Neuronal stem cell (in vitro differentiated cells): ENCODE data around the gene VOPP1.

ENCODE experiments used
- DNase-seq: peaks from one replicate; pipeline ENCODE4 v3.0.0-alpha.2; 2013; ENCODE audit warnings: low spot score
- H2AFZ ChIP-seq: one replicate; pipeline ENCODE4 v1.6.1; 2013; ENCODE audit warnings: mild to moderate bottlenecking, low read length, inconsistent platforms
- H2AK5ac ChIP-seq: 2 replicates; pipeline ENCODE4 v1.6.1; 2013; ENCODE audit warnings: low read depth, mild to moderate bottlenecking, inconsistent platforms, low read length, moderate library complexity, mixed read lengths
- H2BK120ac ChIP-seq: 2 replicates; pipeline ENCODE4 v1.6.1; 2013; ENCODE audit warnings: low read depth, mild to moderate bottlenecking, inconsistent platforms, low read length, moderate library complexity, mixed read lengths
- H2BK12ac ChIP-seq: one replicate; pipeline ENCODE4 v1.6.1; 2013; ENCODE audit warnings: low read length, inconsistent platforms
- H2BK15ac ChIP-seq: 2 replicates; pipeline ENCODE4 v1.6.1; 2013; ENCODE audit warnings: mild to moderate bottlenecking, low read length, inconsistent platforms, mixed read lengths
- H2BK5ac ChIP-seq: one replicate; pipeline ENCODE4 v1.6.1; 2013; ENCODE audit warnings: inconsistent platforms, mild to moderate bottlenecking, low read length, moderate library complexity
- H3K14ac ChIP-seq: one replicate; pipeline ENCODE4 v1.6.1; 2013; ENCODE audit warnings: low read length, inconsistent platforms
- H3K18ac ChIP-seq: 2 replicates; pipeline ENCODE4 v1.6.1; 2013; ENCODE audit warnings: low read length, inconsistent platforms
- H3K23ac ChIP-seq: 2 replicates; pipeline ENCODE4 v1.6.1; 2013; ENCODE audit warnings: low read depth, mild to moderate bottlenecking, mixed read lengths, low read length, inconsistent platforms; ENCODE audit not compliant: poor library complexity
- H3K27ac ChIP-seq: replicated peaks from 3 replicates; pipeline ENCODE4 v1.5.1; 2013; ENCODE audit warnings: low read length, inconsistent platforms
- H3K27me3 ChIP-seq, 3 experiments: 2 replicates each; pipeline ENCODE4 v1.6.1; 2013; ENCODE audit warnings: low read length in 3 of 3, mild to moderate bottlenecking in 2 of 3, inconsistent platforms in 1 of 3, low read depth in 1 of 3, mixed read lengths in 1 of 3, moderate library complexity in 1 of 3; ENCODE audit not compliant: control insufficient read depth in 3 of 3, insufficient read depth in 3 of 3
- H3K36me3 ChIP-seq, 2 donors: replicated peaks in 1 of 2; 2 replicates each; pipeline ENCODE4 v1.6.1; 2013; ENCODE audit warnings: low read length in 2 of 2; ENCODE audit not compliant: control insufficient read depth in 2 of 2, insufficient read depth in 2 of 2
- H3K4ac ChIP-seq: 2 replicates; pipeline ENCODE4 v1.6.1; 2013; ENCODE audit warnings: inconsistent platforms, mild to moderate bottlenecking, low read length, moderate library complexity
- H3K4me1 ChIP-seq, 2 donors: 1 replicate in 1 of 2; 2 replicates in 1 of 2; pipeline ENCODE4 v1.6.1; 2013; ENCODE audit warnings: low read length in 2 of 2, low read depth in 1 of 2; ENCODE audit not compliant: control insufficient read depth in 2 of 2, insufficient read depth in 1 of 2
- H3K4me2 ChIP-seq: one replicate; pipeline ENCODE4 v1.6.1; 2013; ENCODE audit warnings: mild to moderate bottlenecking, low read length, inconsistent platforms; ENCODE audit not compliant: insufficient read depth, poor library complexity, severe bottlenecking
- H3K4me3 ChIP-seq, 2 donors: 2 replicates each; pipeline ENCODE4 v1.5.1; 2013; ENCODE audit warnings: low read length in 2 of 2, mild to moderate bottlenecking in 2 of 2, inconsistent platforms in 1 of 2, moderate library complexity in 1 of 2
- H3K79me1 ChIP-seq: one replicate; pipeline ENCODE4 v1.6.1; 2013; ENCODE audit warnings: low read depth, mild to moderate bottlenecking, inconsistent platforms, low read length, moderate library complexity
- H3K9ac ChIP-seq: one replicate; pipeline ENCODE4 v1.6.1; 2013; ENCODE audit warnings: mild to moderate bottlenecking, low read depth, low read length, inconsistent platforms; ENCODE audit not compliant: poor library complexity
- H3K9me3 ChIP-seq, 2 donors: replicated peaks in 1 of 2; 2 replicates each; pipeline versions ENCODE3 to v1.6.1; 2013; ENCODE audit warnings: low read length in 2 of 2, mild to moderate bottlenecking in 2 of 2, inconsistent platforms in 1 of 2, low read depth in 1 of 2, mixed read lengths in 1 of 2, moderate library complexity in 1 of 2; ENCODE audit not compliant: control insufficient read depth in 2 of 2, insufficient read depth in 1 of 2
- H4K8ac ChIP-seq: one replicate; pipeline ENCODE4 v1.6.1; 2013; ENCODE audit warnings: low read depth, mild to moderate bottlenecking, inconsistent platforms, low read length, moderate library complexity
- H4K91ac ChIP-seq: one replicate; pipeline ENCODE4 v1.6.1; 2013; ENCODE audit warnings: low read length, low read depth, mild to moderate bottlenecking, inconsistent platforms; ENCODE audit not compliant: poor library complexity
- WGBS, 2 donors: extraction: QIAGEN DNeasy Blood & Tissue Kit; methylation state at CpG; one replicate each; pipeline ENCODE4 v1.1.7; 2013; ENCODE audit warnings: missing lambda C conversion rate in 2 of 2, mixed read lengths in 1 of 2; ENCODE audit not compliant: insufficient read length in 2 of 2, insufficient replicate concordance in 1 of 2; ENCODE audit errors: extremely low coverage in 2 of 2; 5-methylcytosine and 5-hydroxymethylcytosine counted together

The VOPP1 gene

GRCh38 chr7:55555160-55555559, 17.1 kb downstream of the VOPP1 start:
- Histone ChIP-seq H3K36me3 (peaks cover 0 to 20% of the 10 kb centered on the region in 2 donors), H3K14ac (no peak overlapping the region), H3K4me1 (peaks cover 10 to 26% of the 10 kb centered on the region in 2 donors), H4K8ac (no peak overlapping the region), H3K23ac (peak overlapping the region; percentile 44), H2BK12ac (no peak overlapping the region), H2BK5ac (no peak overlapping the region), H2BK15ac (no peak overlapping the region), H2AK5ac (no peak overlapping the region), H3K18ac (no peak overlapping the region), H2BK120ac (no peak overlapping the region), H3K4me2 (no peak overlapping the region), H3K27me3 (no peaks in the 10 kb centered on the region), H3K4ac (no peak overlapping the region), H3K9ac (no peak overlapping the region), H3K9me3 (no peaks in the 10 kb centered on the region), H3K4me3 (no peak overlapping the region), H2AFZ (no peak overlapping the region), H3K27ac (no peak overlapping the region), H4K91ac (no peak overlapping the region), H3K79me1 (peaks cover 2% of the 10 kb centered on the region)
- no peak for DNase-seq
- WGBS, 2 donors, result no CpG with 5 or more reads among the region's 7 CpGs

GRCh38 chr7:55554038-55554437, 18.3 kb downstream of the VOPP1 start:
- Histone ChIP-seq H3K14ac (no peak overlapping the region), H2AFZ (no peak overlapping the region), H3K27ac (no peak overlapping the region), H2BK5ac (no peak overlapping the region), H3K4me1 (peaks cover 10 to 26% of the 10 kb centered on the region in 2 donors), H3K36me3 (peaks cover 0 to 20% of the 10 kb centered on the region in 2 donors), H2BK120ac (no peak overlapping the region), H4K8ac (no peak overlapping the region), H3K27me3 (no peaks in the 10 kb centered on the region), H3K9ac (no peak overlapping the region), H3K79me1 (peaks cover 2% of the 10 kb centered on the region), H2BK15ac (no peak overlapping the region), H3K4me3 (no peak overlapping the region), H3K9me3 (no peaks in the 10 kb centered on the region), H3K4ac (no peak overlapping the region), H2BK12ac (no peak overlapping the region), H3K4me2 (no peak overlapping the region), H4K91ac (no peak overlapping the region), H3K23ac (no peak overlapping the region), H2AK5ac (no peak overlapping the region), H3K18ac (no peak overlapping the region)
- DNase-seq, result no peak
- no CpG with 5 or more reads among the region's 1 CpG for WGBS, 2 donors

GRCh38 chr7:55553024-55553345, 19.3 kb downstream of the VOPP1 start:
- H2BK5ac ChIP-seq, result no peak overlapping the region
- no peak overlapping the region for H3K27ac ChIP-seq
- no peak overlapping the region for H3K9ac ChIP-seq
- no peak overlapping the region for H4K8ac ChIP-seq
- H3K18ac ChIP-seq, result no peak overlapping the region
- H2BK15ac ChIP-seq, result no peak overlapping the region
- peaks cover 2% of the 10 kb centered on the region for H3K79me1 ChIP-seq
- H4K91ac ChIP-seq, result no peak overlapping the region
- no peak overlapping the region for H2BK120ac ChIP-seq
- H3K4me3 ChIP-seq, result no peak overlapping the region
- H3K23ac ChIP-seq, result no peak overlapping the region
- H3K4me1 ChIP-seq, result peaks cover 10 to 25% of the 10 kb centered on the region in 2 donors
- H2BK12ac ChIP-seq, result no peak overlapping the region
- no peak overlapping the region for H3K14ac ChIP-seq
- H2AFZ ChIP-seq, result no peak overlapping the region
- no peak overlapping the region for H3K4ac ChIP-seq
- no peaks in the 10 kb centered on the region for H3K27me3 ChIP-seq
- H2AK5ac ChIP-seq, result no peak overlapping the region
- no peak overlapping the region for H3K4me2 ChIP-seq
- H3K9me3 ChIP-seq, result no peaks in the 10 kb centered on the region
- no peak for DNase-seq
- H3K36me3 ChIP-seq, result peaks cover 0 to 20% of the 10 kb centered on the region in 2 donors

- no peak overlapping the region for H2AK5ac ChIP-seq
- H3K4ac ChIP-seq, result no peak overlapping the region
- no peak overlapping the region for H3K4me2 ChIP-seq
- no peak overlapping the region for H3K18ac ChIP-seq
- no peak overlapping the region for H2BK15ac ChIP-seq
- H3K4me1 ChIP-seq, result peaks cover 8 to 20% of the 10 kb centered on the region in 2 donors
- no peak overlapping the region for H2AFZ ChIP-seq
- H3K27me3 ChIP-seq, result no peaks in the 10 kb centered on the region
- no peaks in the 10 kb centered on the region for H3K9me3 ChIP-seq
- H3K4me3 ChIP-seq, result no peak overlapping the region
- no peak overlapping the region for H2BK12ac ChIP-seq
- no peak overlapping the region for H4K91ac ChIP-seq
- no peak overlapping the region for H3K23ac ChIP-seq
- WGBS, 2 donors, result no CpG with 5 or more reads among the region's 13 CpGs
- H3K27ac ChIP-seq, result no peak overlapping the region
- no peak overlapping the region for H2BK120ac ChIP-seq
- peaks cover 0 to 20% of the 10 kb centered on the region in 2 donors for H3K36me3 ChIP-seq
- peak overlapping the region; percentile 67 for H3K14ac ChIP-seq
- peaks cover 2% of the 10 kb centered on the region for H3K79me1 ChIP-seq
- DNase-seq, result no peak
- H2BK5ac ChIP-seq, result no peak overlapping the region
- H3K9ac ChIP-seq, result no peak overlapping the region
- no peak overlapping the region for H4K8ac ChIP-seq
Measured at GRCh38 chr7:55552320-55553023, 19.8 kb downstream of the VOPP1 start.
